GM23338 (cell line): ENCODE measurements around the gene MDN1. TPM values are rescaled to one million over a fixed set of nuclear protein-coding genes. Genes with fewer than 3 reads are reported as not detected.
"Not testable (repeated sequence)": the region's sequence is repeated elsewhere in the genome, so short reads cannot be mapped to it uniquely, and the experiment has no call there.

Experiments
- ATAC-seq: fragments of 200-7000 bp; cut with Tn5 transposase; 3 replicates; pipeline ENCODE4 v1.9.1; 2020
- DNase-seq: peaks from one replicate; pipeline ENCODE4 v3.0.0-alpha.2; 2015; ENCODE audit warnings: low spot score
- H2AFZ ChIP-seq: fragments of 200-600 bp; sonication (generic); 2 replicates; pipeline ENCODE4 v1.8.0; 2016; ENCODE audit warnings: antibody characterized with exemption, mild to moderate bottlenecking, moderate library complexity
- H3F3A ChIP-seq: fragments of 200-600 bp; sonication (generic); replicated peaks from 2 replicates; pipeline ENCODE4 v1.8.0; 2017; ENCODE audit warnings: antibody characterized with exemption, mixed run types, low read depth
- H3K27ac ChIP-seq: fragments of 200-600 bp; sonication (generic); 2 replicates; pipeline ENCODE4 v1.6.1; 2016; ENCODE audit warnings: low read depth
- H3K27me3 ChIP-seq: fragments of 200-600 bp; sonication (generic); 2 replicates; pipeline ENCODE4 v1.8.0; 2016; ENCODE audit warnings: mild to moderate bottlenecking, mixed run types, moderate library complexity; ENCODE audit not compliant: insufficient read depth
- H3K36me3 ChIP-seq: fragments of 200-600 bp; sonication (generic); 2 replicates; pipeline ENCODE4 v1.8.0; 2016; ENCODE audit warnings: mild to moderate bottlenecking; ENCODE audit not compliant: insufficient read depth
- H3K4me1 ChIP-seq: fragments of 200-600 bp; sonication (generic); 2 replicates; pipeline ENCODE4 v1.8.0; 2016; ENCODE audit warnings: mild to moderate bottlenecking, moderate library complexity; ENCODE audit not compliant: insufficient read depth
- H3K4me2 ChIP-seq: fragments of 200-600 bp; sonication (generic); 2 replicates; pipeline ENCODE4 v1.7.1; 2017; ENCODE audit warnings: mixed run types
- H3K4me3 ChIP-seq: fragments of 200-600 bp; sonication (generic); 2 replicates; pipeline ENCODE4 v1.6.1; 2016; ENCODE audit warnings: mixed run types
- H3K79me2 ChIP-seq: fragments of 200-600 bp; sonication (generic); replicated peaks from 2 replicates; pipeline ENCODE4 v1.8.0; 2017; ENCODE audit warnings: mild to moderate bottlenecking; ENCODE audit not compliant: insufficient read depth
- H3K9me2 ChIP-seq: fragments of 200-600 bp; sonication (generic); 2 replicates; pipeline ENCODE4 v1.8.0; 2017; ENCODE audit not compliant: insufficient read depth
- H4K20me1 ChIP-seq: fragments of 200-600 bp; sonication (generic); replicated peaks from 2 replicates; pipeline ENCODE4 v1.8.0; 2017; ENCODE audit warnings: mild to moderate bottlenecking; ENCODE audit not compliant: insufficient read depth
- H3K27ac Mint-ChIP-seq: 2 replicates; pipeline ENCODE4 v1.8.0; 2020; ENCODE audit warnings: inconsistent platforms, mild to moderate bottlenecking, moderate library complexity, mixed read lengths
- H3K27me3 Mint-ChIP-seq: 3 replicates; pipeline ENCODE4 v1.8.0; 2022; ENCODE audit warnings: low read depth, mild to moderate bottlenecking, moderate library complexity, mixed read lengths, inconsistent platforms; ENCODE audit not compliant: insufficient read depth, poor library complexity
- H3K36me3 Mint-ChIP-seq: 3 replicates; pipeline ENCODE4 v1.8.0; 2021; ENCODE audit warnings: low read depth, mild to moderate bottlenecking, inconsistent platforms, moderate library complexity, mixed read lengths
- H3K4me1 Mint-ChIP-seq: 3 replicates; pipeline ENCODE4 v1.8.0; 2020; ENCODE audit warnings: mild to moderate bottlenecking, inconsistent platforms, mixed read lengths
- H3K4me3 Mint-ChIP-seq: 3 replicates; pipeline ENCODE4 v1.8.0; 2021; ENCODE audit warnings: moderate library complexity, mild to moderate bottlenecking, inconsistent platforms, mixed read lengths
- H3K9me3 Mint-ChIP-seq: 3 replicates; pipeline ENCODE4 v1.8.0; 2020; ENCODE audit warnings: moderate library complexity, mild to moderate bottlenecking, inconsistent platforms, mixed read lengths
- CREB1 ChIP-seq: fragments of 250-450 bp; sonication (Bioruptor Pico); IDR thresholded peaks from 2 replicates; pipeline ENCODE4 v1.5.0; 2020; ENCODE audit warnings: low read depth, mild to moderate bottlenecking, moderate library complexity
- ETS1 ChIP-seq: IDR thresholded peaks from 2 replicates; pipeline ENCODE4 v1.6.1; 2016; ENCODE audit warnings: antibody characterized with exemption
- EZH2 ChIP-seq: fragments of 200-600 bp; sonication (generic); IDR thresholded peaks from one replicate; pipeline ENCODE4 v1.8.0; 2017; ENCODE audit warnings: antibody characterized with exemption, mild to moderate bottlenecking, low read depth; ENCODE audit not compliant: unreplicated experiment
- EZH2phosphoT487 ChIP-seq: fragments of 200-600 bp; sonication (generic); IDR thresholded peaks from one replicate; pipeline ENCODE4 v1.8.1; 2018; ENCODE audit warnings: antibody characterized with exemption; ENCODE audit not compliant: unreplicated experiment
- JUNB ChIP-seq: IDR thresholded peaks from one replicate; pipeline ENCODE4 v1.6.1; 2016; ENCODE audit warnings: antibody characterized with exemption; ENCODE audit not compliant: unreplicated experiment
- NANOG ChIP-seq: IDR thresholded peaks from 2 replicates; pipeline ENCODE4 v1.6.1; 2016; ENCODE audit warnings: antibody characterized with exemption, borderline replicate concordance
- POLR2AphosphoS5 ChIP-seq: IDR thresholded peaks from 2 replicates; pipeline ENCODE4 v1.6.1; 2016; ENCODE audit warnings: antibody characterized with exemption, low read depth
- REST ChIP-seq: IDR thresholded peaks from one replicate; pipeline ENCODE4 v1.6.1; 2018; ENCODE audit warnings: antibody characterized with exemption; ENCODE audit not compliant: unreplicated experiment
- STAT1 ChIP-seq: IDR thresholded peaks from one replicate; pipeline ENCODE4 v1.6.1; 2016; ENCODE audit warnings: antibody characterized with exemption; ENCODE audit not compliant: unreplicated experiment
- ZNF331 ChIP-seq: fragments of 250-450 bp; sonication (Bioruptor Pico); IDR thresholded peaks from 2 replicates; pipeline ENCODE4 v1.5.0; 2020; ENCODE audit warnings: low read depth, mild to moderate bottlenecking, moderate library complexity
- ZNF462 ChIP-seq: fragments of 250-450 bp; sonication (Bioruptor Pico); IDR thresholded peaks from 2 replicates; pipeline ENCODE4 v1.5.0; 2020; ENCODE audit warnings: mild to moderate bottlenecking, moderate library complexity
- polyA plus RNA-seq: library from polyadenylated mRNA; unstranded; fragments of >200 nt; fragmentation: Nextera tagmentation; extraction: Ambion mirVana; gene quantifications from 2 replicates; pipeline ENCODE4 v1.2.1, GENCODE V29; 2016
- total RNA-seq: library from RNA; depleted of rRNA; stranded (reverse); fragments of >200 nt; shearing (Covaris generic); gene quantifications from 2 replicates; pipeline ENCODE4 v1.2.3, GENCODE V29; 2014

The MDN1 gene
- total and polyA plus RNA-seq, 2 experiments from 2014 or later: 165 to 217 TPM

GRCh38 chr6:89828475-89828987 lies 8.9 kb upstream of the MDN1 start:
- not testable (repeated sequence) for H3K9me3 Mint-ChIP-seq, H3F3A ChIP-seq, H4K20me1 ChIP-seq, DNase-seq, H3K27me3 ChIP-seq, H3K27ac Mint-ChIP-seq, H3K4me1 Mint-ChIP-seq, ATAC-seq, H3K9me2 ChIP-seq, H3K27me3 Mint-ChIP-seq
- Histone ChIP-seq H3K4me3 (peak overlapping the region; percentile 77), H3K27ac (peak overlapping the region; percentile 79), H3K4me2 (peak overlapping the region; percentile 85), H3K79me2 (peaks cover 36% of the 10 kb centered on the region), H3K36me3 (peaks cover 15% of the 10 kb centered on the region; the same call in 1 of the 2 replicates), H3K4me1 (peaks cover 11% of the 10 kb centered on the region; the same call in 1 of the 2 replicates), H2AFZ (peak overlapping the region; percentile 72)
- peak overlapping the region; percentile 93 for H3K4me3 Mint-ChIP-seq
- peaks cover 32% of the 10 kb centered on the region for H3K36me3 Mint-ChIP-seq

- Histone ChIP-seq H2AFZ (no peak overlapping the region), H3F3A (peaks cover 7% of the 10 kb centered on the region), H3K9me2 (no peaks in the 10 kb centered on the region), H3K4me3 (no peak overlapping the region), H3K27me3 (no peaks in the 10 kb centered on the region), H3K27ac (no peak overlapping the region), H3K36me3 (no peaks in the 10 kb centered on the region), H3K79me2 (peaks cover 12% of the 10 kb centered on the region), H3K4me1 (peaks cover 8% of the 10 kb centered on the region; the same call in 1 of the 2 replicates), H4K20me1 (no peaks in the 10 kb centered on the region), H3K4me2 (no peak overlapping the region)
- no peak for DNase-seq
- TF ChIP-seq EZH2phosphoT487 (no peak), CREB1 (CRISPR knock-in tag) (no peak), ETS1 (no peak), REST (no peak), ZNF331 (CRISPR knock-in tag) (no peak), ZNF462 (no peak), JUNB (no peak), NANOG (no peak), EZH2 (no peak), STAT1 (no peak), POLR2AphosphoS5 (no peak)
- Mint-ChIP-seq H3K36me3 (peaks cover 9% of the 10 kb centered on the region), H3K9me3 (no peaks in the 10 kb centered on the region), H3K4me3 (no peak overlapping the region), H3K27me3 (peaks cover 5% of the 10 kb centered on the region), H3K4me1 (no peaks in the 10 kb centered on the region; the same call in 2 of the 3 replicates), H3K27ac (no peak overlapping the region)
- ATAC-seq: no peak
These were observed 6.5 kb upstream of the MDN1 start for GRCh38 chr6:89826029-89826528.
